GM18909 (cell line): ENCODE results near the gene CYS1.
"Not testable (repeated sequence)": the region's sequence is repeated elsewhere in the genome, so short reads cannot be mapped to it uniquely, and the experiment has no call there.

Experiments used
- ATAC-seq: cut with Tn5 transposase; IDR thresholded peaks from one replicate; pipeline ENCODE4 v1.9.1; 2021; ENCODE audit warnings: mild to moderate bottlenecking; ENCODE audit not compliant: unreplicated experiment, poor library complexity

Gene CYS1

DNA sequence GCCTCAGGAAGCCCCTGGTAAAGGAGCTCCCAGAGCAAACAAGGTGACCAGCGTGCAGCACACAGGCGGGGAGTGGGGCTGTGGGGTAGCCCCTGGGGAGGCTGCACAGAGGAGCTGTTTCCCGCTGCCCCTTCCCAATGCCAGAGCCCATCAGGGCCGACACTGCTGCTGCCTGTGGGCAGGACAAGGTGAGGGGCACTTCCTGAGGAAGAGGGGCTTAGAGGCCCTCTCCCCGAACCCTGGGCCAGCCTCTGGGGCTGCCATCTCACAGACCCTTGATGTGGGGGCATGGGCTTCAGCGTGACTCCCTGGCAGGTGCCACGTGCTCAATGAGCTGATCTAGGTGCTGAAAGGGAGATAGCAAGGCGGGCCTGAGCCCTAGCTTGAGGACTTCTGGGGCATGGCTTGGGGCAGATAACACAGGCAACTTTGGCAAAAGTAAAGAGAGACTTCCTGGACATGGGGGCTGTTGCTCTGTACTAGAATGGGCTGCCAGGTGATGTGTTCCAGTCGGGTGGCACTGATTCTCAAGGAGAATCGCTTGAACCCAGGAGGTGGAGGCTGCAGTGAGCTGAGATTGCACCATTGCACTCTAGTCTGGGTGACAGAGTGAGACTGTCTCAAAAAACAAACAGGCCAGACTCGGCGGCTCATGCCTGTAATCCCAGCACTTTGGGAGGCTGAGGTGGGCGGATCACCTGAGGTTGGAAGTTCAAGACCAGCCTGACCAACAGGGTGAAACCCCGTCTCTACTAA, 46.8 kb downstream of the CYS1 start:
- no peak for ATAC-seq

DNA sequence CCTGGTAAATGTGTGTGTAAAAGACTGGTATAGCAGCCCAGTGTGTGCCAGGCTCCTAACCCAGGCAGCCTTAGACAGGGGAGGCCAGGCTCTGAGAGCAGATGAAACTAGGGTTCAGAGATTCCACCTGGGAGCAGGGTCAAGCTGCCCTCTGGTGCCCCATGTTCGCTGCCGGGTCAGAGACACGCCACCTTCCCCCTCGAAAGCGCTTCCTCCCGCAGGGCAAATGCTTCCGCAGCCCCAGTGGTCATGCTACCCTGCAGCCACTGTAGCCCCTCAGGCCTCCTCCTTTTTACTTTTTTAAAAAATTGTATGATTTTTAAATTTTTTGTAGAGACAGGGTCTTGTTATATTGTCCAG, 47.5 kb downstream of the CYS1 start:
- ATAC-seq, result no peak

DNA sequence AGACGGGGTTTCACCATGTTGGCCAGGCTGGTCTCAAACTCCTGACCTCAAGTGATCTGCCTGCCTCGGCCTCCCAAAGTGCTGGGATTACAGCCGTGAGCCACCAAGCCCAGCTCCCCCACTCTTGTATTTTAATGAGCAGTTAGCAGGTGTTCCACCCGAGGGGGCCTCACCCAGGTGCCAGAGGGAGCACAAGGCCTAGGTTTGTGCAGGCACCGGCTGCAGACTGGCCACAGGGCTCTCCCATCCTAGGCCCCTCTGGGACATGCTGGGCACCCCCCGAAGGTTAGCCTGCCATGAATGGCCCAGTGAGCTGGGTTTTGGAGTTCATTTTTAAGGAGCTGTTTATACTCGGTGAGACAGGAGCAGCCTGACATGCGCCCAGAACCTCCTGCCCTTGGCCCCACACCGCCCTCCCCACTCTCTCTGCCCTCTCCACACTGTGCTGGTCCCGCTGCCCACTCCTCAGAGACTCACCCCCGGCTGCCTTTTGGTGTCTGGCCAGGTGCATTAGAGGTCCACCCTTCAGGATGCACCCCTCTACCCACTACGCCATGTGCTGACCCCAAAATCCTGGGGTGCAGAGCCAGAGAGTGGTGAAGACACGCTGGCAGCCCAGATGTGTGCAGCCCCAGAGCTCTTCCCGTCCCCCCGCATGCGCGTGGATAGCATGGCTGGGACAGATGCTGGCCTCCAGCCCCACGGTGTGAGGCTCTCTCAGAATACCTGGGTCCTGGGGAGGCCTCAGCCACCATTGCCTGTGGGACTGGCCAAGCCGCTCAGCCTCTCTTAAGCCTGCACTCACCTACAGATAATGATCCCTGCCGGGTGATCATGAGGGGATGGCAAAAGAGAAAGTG, 48.1 kb downstream of the CYS1 start:
- ATAC-seq, result no peak

DNA sequence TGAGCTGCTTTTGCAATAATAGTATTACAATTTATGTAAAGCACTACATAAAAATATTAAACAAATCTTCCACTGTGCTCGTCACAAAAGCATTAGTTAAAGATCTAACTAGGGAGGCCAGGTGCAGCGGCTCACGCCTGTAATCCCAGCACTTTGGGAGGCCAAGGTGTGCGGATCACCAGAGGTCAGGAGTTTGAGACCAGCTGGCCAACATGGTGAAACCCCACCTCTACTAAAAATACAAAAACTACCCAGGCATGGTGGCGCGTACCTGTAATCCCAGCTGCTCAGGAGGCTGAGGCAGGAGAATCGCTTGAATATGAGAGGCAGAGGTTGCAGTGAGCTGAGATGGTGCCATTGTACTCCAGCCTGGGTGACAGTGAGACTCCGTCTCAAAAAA, 49.4 kb downstream of the CYS1 start:
- ATAC-seq, result not testable (repeated sequence)

DNA sequence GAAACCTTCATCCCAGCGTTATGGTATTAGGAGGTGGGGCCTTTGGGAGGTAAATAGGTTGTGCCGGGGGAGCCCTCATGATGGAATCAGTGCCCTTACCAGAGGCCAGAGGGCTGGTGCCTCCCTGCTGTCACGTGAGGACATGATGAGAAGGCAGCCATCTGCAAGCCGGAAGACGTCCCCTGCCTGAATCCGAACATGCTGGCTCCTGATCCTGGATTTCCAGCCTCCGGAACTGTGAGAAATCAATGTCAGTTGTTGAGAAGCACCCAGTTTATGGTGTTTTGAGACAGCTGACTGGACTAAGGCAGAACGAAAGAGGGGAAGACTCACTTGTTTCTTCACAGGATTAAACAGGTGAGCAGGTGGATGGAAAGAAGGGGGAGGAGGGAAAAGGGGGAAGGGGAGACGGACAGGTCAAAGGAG, 49.9 kb downstream of the CYS1 start:
- ATAC-seq, result no peak

DNA sequence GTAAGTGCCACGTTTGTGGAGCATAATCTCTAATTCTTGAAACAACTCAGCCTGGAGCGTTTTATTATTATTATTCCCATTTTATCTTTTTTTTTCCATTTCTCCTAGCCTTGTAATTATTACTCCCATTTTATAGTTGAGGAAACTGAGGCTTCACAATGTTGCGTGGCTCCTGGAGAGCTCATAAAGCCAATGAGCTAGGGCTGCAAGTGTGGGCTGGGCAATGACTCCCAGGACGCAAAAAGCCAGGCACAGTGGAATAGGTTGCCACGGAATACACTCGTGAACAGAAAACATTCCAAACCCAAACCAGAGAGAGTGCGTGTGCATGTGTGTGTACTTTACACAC, 50.4 kb downstream of the CYS1 start:
- ATAC-seq, result no peak

DNA sequence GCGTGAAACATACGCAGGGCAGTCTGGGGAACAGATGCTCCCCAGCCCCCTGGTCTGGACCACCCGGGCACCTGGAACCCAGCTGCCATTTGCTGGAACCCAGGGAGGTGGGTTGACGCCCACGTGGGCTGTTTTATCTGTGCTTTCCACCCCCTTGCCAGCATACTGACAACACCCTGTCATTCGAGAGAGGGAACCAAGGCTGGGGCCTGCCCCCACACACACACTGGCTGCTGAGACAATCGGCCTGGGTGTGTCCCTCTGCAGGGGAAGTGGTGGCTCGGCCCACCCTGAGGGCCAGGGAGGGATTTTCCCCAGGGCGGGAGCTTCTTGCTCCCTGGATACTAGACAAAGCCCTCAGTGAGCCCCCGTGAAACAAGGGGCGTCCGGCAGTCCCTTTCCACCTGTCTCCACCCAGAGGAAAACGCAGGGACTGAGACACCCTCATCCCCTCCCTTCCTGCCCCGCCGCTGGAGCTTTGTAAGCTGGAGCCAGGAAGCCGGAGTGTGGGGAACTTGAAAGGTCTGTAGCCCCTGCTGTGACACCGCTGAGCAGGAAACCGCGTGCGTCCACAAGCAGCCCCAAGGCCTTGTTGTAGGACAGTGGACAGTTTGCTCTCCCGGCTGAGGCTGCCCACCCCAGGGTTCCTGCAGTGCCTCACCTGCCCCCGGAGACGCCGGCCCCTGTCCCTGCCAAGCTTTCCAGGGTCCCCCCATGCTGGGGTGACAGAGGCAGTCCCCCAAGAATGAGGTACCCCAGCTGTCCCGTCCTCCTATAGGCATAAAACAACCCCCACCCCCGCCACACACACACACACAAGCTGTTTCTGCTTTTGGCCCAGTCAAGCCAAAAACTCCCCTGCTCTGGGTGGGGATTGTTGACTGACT, 51.0 kb downstream of the CYS1 start:
- ATAC-seq, result no peak

DNA sequence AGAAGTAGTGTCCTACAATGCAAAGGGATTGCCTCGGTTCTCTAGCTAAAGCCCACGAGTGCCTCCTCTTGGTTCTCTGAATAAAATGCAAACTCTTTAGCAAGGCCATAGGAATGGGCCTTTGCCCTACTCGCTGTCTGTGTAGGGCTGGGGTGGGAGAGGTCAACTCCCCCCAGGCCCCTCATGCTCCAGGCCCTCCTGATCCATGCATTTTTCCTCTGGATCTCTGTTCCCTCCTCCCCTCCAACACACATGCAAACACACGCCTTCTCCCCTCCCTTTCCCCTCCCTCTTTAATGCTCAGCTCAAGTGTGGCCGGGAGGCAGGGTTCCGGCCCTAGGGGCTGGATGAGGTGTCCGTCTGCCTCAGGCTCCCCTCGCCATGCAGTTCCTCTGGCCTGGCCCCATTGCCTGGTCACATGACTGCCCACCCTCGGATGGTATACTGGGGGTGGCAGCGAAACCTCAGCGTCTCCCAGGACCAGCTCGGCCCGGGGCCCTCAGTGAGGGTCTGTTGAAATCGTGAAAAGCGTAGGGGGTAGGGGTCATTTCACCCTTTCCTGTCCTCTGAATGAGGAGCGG, 51.7 kb downstream of the CYS1 start:
- ATAC-seq, result no peak

DNA sequence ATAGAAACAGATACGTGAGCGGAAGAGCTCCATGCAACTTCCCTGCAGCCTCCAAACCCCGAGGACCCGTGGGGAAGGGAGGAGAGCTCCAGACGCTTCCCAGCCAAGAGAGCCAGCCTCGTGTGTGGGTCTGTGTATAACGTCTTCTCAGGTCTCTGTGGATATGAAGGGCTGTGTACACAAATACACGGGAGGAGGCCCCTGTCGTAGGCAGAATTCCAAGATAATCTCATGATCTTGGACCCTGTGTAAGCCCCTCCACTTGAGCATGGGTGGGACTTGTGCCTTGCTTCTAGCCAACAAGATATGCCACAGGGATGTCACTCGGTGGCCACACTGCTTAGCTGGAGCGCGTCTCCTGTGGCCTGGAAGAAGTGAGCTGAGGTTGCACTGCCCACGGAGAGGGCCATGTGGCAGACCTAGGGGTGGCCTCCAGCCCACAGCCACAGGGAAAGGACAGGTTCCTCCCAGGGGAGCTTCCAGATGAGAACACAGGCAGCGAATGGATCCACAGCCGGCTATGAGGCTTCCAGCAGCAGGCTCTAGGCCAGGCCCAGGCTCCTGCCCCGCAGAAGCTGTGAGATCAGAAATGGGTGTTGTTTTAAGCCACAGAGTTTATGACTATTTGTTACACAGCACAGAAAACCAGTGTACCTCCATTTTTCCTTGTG, 52.4 kb downstream of the CYS1 start:
- ATAC-seq, result no peak

DNA sequence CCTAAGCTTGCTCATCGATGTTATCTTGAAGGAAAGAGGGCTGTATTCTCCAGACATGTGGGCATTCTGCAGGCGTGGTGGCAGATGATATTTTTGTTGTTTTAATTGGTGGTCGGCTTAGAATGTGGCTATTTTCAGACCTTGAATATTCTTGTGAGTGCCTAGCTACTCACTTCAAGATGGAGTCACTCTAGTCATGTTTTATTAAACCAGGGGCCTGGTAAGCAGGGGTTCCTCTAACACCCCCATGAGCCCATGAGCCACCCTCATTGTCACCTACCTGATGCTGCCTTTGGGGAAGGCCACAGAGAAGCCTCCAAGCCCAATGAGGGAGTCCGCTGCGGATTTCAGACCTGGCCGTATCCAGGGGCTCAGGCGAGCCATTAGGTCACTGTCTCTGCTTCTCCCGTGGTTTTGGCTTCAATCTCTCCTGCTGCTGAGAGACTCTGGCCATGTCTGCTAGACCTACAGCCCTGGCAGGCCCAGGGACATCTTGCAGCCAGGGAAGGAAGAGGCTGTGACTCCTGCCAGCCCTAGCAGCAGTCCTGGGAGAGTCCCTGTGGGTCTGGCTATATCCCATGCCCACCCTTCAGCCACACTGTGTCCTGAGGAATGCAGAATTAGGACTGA, 53.2 kb downstream of the CYS1 start:
- no peak for ATAC-seq

DNA sequence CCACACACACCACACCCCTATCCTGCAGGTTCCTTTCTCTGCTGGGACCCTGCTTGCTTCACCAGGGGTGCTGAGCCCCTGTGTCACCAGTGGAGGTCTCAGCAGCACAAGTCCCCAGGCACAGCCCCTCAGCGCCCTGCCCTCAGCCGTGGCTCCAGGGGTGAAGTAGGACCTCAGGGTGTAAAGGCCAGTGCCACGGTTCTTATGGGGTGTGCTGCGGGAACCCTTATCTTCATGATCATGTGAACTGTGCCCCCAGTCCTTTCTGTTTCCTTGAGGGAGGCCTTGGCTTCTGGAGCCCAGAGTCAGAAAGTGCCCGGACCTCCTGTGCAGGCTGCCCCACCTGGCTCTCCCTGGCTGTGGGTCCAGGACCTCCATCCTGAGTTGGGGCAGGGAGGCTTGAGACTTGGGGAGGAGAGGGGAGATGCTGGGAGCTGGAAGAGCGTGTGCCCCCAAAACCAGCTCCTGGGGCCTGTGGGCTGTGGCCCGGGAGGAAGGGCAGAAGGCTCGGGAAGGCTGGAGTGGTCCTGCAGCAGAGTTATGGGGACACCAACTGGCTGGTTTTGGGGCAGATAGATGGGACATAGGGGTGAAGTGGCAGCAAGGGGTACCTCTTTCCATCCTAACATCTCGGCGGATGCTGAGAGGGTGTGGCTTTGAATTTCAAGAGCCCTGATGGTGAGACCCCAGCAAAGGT, 57.1 kb downstream of the CYS1 start:
- no peak for ATAC-seq

DNA sequence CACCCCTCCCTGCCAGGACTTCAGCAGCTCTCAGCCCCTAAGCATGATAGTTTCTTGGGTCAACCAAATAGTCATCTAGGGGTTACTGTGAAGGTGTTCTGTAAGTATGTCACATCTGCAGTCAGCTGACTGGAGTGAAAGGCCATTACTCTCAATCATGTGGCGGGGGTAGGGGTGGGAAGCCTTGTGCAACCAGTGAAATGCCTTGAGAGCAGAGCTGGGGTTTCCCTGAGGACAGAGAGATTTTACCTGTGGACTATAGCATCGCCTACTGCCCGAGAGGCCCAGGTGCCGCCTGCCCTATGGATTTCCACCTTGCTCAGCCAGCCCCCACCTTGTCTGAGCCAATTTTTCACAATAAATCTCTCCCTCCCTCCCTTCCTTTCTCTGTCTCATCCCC, 57.8 kb downstream of the CYS1 start:
- no peak for ATAC-seq

DNA sequence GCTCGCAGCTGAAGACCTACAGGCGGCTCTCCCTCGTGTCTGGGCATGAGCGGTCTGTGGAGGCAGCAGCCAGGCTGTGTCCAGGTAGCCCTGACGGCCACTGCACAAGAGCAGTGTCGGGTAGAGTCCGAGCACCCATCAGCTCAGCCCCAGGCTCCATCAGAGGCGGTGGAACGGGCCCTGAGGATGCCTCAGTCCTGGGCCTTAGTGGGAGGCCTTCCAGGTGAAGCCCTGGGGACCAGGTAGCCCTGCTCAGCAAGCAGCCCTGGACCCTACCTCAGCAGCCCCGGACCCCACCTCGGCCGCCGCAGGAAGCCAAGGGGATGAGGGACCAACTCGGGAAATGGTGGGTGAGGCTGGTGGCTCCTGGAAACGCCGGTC, 58.2 kb downstream of the CYS1 start:
- no peak for ATAC-seq

DNA sequence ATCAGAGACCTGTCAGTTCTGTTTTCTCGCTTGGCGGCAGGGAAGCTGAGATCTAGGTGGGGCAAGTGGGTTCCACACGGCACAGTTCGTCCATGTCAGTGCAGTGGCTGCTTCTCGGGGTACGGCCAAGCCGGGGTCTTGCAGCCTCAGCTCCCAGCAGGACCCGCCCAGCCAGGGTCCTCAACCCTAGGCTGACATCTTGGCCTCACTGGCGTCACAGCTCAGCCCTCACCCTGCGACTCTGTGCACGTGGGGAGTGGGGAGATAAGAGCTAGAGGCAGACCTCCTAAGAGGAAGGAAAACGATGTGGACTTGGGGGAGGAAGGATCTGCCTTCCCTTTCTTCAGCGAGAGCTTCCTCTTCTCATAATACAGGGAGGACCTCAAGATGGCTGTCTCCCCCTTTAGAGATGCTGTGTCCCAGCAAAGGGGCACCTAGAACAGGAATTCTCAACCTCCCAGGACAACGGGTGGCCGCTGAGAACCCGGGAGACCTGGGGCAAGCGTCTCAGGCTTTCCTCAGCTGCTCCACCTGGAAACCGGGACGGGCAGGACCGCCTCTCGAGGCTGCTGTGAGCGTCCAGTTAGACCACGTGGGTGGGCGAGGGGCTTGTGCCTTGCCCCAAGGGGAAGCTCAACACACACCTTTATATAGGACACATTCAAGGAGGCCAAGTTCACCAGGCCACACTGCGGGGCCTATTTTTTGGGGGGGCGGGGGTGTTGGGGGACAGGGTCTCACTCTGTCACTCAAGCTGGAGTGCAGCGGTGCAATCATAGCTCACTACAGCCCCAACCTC, 60.4 kb downstream of the CYS1 start:
- no peak for ATAC-seq

DNA sequence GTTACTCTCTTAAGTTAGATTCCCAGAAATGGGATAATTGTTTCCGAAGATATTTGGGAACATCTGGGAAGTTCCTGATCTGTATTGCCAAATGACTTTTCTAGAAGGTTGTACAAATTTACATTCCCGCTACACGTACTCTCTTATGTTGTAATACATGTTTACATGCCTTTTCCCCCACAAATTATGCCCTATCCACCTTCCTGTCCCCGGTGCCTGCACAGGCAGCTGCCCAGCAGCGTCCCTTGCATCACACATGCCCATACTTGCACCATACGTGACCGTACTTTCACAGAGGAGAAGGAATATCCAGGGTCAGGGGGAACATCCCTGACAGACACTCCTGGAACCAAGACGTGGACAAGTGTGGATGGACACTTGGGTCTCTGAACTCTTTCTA, 61.0 kb downstream of the CYS1 start:
- no peak for ATAC-seq

DNA sequence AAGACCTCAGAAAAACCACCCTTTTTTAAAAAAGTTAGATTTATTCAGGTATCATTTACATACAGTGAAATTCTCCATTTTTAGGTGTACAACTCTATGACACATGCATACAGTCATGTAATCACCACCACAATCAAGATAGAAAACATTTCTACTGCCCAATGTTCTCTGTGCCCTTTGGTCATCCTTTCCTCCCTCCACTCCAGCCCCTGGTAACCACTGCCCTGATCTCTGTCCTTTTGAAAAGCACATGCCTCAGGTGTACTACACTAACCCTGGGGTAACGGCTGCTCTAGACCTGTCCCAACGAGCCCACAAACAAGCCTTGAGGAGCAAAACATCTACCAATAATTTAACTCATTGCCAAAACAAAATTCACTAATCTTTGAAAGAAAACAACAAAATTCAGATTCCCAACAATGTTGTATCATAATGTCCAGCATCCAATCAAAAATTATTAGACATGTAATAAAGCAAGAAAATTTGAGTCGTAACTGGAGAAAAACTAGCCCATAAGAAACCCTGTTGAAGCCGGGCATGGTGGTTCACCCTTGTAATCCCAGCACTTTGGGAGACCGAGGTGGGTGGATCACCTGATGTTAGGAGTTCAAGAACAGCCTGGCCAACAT, 62.8 kb downstream of the CYS1 start:
- ATAC-seq, result no peak

DNA sequence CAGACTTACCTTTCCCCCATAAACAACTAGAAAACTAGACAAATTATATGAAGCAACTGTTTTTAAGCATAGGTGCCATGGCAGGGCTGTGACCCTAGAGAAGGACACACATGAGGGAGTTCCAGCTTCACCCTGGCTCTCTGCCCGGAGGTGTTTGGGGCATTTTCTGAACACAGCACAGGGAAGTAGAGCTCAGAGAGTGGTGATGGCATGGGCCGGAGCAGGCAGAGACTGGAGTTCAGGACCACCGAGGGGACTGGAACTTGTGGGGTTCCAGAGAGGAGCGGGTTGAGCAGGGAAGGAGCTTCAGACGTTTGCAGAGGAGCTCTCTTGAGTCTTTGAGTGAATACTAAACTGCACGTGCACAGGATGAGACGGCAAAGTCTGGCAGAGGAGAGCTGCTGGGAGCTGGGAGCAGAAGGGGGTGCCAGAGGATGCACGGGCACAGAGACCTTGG, 63.4 kb downstream of the CYS1 start:
- no peak for ATAC-seq
